ENCODE measurements around the gene CALD1.

CALD1 gene

DNA sequence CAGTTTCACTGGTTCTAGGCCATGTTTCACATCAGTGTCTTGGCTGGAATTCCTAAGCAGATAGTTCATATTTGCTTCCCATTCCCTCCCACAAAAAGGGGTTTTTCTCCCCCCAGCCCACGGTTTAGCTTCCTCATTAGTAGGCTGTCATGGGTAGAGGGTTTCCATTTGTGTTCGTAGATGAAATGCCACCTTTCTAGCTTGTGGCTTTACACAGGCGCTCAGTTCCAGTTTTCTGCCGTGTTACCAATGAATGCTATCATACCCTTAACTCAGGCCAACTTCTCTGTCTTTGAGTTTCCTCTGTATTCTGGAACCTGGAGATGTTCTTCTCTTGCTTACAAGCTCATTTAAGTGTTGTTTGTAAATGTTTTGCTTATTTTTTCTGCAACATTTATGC lies 26.8 kb downstream of the CALD1 start:
- TF ChIP-seq, protein P1, sequence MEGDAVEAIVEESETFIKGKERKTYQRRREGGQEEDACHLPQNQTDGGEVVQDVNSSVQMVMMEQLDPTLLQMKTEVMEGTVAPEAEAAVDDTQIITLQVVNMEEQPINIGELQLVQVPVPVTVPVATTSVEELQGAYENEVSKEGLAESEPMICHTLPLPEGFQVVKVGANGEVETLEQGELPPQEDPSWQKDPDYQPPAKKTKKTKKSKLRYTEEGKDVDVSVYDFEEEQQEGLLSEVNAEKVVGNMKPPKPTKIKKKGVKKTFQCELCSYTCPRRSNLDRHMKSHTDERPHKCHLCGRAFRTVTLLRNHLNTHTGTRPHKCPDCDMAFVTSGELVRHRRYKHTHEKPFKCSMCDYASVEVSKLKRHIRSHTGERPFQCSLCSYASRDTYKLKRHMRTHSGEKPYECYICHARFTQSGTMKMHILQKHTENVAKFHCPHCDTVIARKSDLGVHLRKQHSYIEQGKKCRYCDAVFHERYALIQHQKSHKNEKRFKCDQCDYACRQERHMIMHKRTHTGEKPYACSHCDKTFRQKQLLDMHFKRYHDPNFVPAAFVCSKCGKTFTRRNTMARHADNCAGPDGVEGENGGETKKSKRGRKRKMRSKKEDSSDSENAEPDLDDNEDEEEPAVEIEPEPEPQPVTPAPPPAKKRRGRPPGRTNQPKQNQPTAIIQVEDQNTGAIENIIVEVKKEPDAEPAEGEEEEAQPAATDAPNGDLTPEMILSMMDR (IDR thresholded peaks at IDR 0.05; ENCODE audit: borderline replicate concordance, control extremely low read depth, extremely low read depth, insufficient read depth, missing control alignments) = no peak
- DNase-seq (ENCODE audit: low spot score) = no peak
- in situ Hi-C loops (cut with MboI; ENCODE audit: low sequenced_read_pairs, unreplicated experiment) = no loop called here

DNA sequence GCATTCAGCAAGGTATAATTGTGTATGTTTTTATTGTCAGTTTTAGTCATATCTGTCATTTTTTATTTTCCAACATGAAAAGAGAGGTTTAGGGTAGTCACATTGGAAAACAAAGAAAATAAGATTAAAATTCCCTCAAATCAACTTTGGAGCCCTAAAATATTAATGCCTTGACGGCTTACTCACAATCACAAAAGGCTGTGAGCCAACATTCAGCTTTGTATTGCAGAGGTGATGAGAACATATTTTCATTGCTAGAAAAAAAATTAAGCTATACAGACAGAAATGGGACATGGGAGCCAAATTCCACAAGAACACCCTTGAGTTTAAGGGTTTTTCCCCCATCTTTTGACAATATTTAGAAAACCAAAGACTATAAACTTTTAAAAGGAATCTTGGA lies 30.2 kb downstream of the CALD1 start:
- in situ Hi-C loops (cut with MboI; ENCODE audit: low sequenced_read_pairs, unreplicated experiment) = no loop called here
- TF ChIP-seq, protein P1 (IDR thresholded peaks at IDR 0.05; ENCODE audit: borderline replicate concordance, control extremely low read depth, extremely low read depth, insufficient read depth, missing control alignments) = no peak
- no peak for DNase-seq (ENCODE audit: low spot score)

DNA sequence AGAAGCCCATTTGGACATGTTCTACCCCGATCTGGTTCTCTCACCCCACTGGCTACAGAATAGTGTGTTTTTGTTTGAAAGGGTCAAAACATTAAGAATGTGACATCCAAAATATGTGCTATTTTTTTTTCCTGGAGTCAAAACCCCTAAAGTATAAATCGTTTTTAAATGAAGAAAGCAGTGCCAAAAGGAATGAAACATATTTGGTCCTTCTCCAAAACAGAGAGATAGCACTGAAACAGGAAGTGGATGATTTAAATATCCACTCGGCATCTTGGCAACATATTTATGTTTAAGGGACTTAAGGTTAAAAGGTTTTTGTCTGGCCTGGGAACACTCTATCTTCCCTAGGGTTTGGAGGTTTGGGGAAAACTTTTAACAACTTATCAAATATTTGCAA lies 32.3 kb downstream of the CALD1 start:
- TF ChIP-seq, protein P1 (IDR thresholded peaks at IDR 0.05; ENCODE audit: borderline replicate concordance, control extremely low read depth, extremely low read depth, insufficient read depth, missing control alignments) = no peak
- no peak for DNase-seq (ENCODE audit: low spot score)
- in situ Hi-C loops (cut with MboI; ENCODE audit: low sequenced_read_pairs, unreplicated experiment) = no loop called here

DNA sequence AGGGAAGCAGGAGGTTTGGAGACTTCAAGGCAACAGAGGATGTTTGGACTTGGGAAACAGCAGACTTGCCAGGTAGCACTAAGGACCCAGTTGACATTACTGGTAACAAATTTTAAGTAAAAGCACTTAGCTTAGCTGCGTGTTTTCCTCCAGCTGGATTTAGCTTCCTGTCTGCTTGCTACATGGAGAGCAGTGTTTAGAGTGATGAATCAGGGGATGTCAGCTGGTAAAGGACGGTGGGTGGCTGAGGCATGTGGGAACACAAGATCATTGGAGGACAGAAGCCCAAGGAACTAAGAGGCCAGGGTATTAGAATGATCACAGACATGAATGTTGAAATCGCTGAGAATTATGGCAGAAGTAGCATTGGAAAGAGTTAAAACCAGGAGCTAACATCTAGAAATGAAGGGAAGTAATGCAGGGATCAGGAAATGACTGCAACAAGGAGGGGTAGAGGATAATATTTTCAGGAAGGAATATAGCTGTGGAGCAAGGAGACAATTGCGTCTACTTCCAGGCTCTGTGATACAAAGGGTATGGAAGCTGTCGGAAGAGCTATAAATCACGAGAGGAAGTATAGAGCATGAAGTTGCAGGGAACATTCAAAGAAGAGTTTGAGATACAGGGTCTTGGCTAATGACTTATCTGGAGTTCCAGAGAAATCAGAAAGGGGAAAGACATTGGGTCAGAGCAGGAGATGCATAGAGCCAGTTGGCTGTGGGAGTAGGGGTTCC lies 34.4 kb downstream of the CALD1 start:
- in situ Hi-C loops (cut with MboI; ENCODE audit: low sequenced_read_pairs, unreplicated experiment) = no loop called here

DNA sequence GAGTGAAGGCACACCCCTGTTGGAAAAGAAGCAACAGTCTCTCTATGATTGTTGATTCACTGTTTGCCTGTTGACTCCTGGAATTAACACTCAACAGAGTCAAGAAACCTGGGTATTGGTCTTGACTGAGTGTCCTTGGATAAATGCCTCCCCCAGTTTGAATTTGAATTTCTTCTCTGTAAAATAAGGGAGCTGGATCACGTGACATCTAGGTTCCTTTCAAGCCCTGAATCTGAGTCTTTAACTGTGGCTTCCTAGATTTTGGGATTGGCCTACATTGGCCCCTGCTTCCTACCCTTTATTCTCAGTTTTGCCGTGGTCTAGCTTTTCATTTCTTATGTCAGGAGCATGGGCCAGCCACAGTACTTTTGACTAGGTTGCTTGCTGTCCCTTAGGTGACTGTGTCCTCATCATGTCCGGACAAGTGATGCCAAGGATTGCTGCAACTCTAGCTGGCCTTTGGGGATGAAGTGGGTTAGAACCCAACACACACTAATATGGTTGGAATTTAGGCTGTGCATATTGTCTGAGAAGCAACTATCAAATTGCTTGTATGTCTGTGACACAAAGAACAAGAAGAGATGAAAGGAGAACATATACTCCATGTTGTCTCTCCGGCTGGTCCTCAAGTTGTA lies 35.4 kb downstream of the CALD1 start:
- DNase-seq (ENCODE audit: low spot score) = no peak
- in situ Hi-C loops (cut with MboI; ENCODE audit: low sequenced_read_pairs, unreplicated experiment) = no loop called here
- TF ChIP-seq, protein P1 (IDR thresholded peaks at IDR 0.05; ENCODE audit: borderline replicate concordance, control extremely low read depth, extremely low read depth, insufficient read depth, missing control alignments) = no peak

More for the DNA sequence above, 34.4 kb downstream of the CALD1 start:
- DNase-seq (ENCODE audit: low spot score) = no peak
- TF ChIP-seq, protein P1 (IDR thresholded peaks at IDR 0.05; ENCODE audit: borderline replicate concordance, control extremely low read depth, extremely low read depth, insufficient read depth, missing control alignments) = no peak

DNA sequence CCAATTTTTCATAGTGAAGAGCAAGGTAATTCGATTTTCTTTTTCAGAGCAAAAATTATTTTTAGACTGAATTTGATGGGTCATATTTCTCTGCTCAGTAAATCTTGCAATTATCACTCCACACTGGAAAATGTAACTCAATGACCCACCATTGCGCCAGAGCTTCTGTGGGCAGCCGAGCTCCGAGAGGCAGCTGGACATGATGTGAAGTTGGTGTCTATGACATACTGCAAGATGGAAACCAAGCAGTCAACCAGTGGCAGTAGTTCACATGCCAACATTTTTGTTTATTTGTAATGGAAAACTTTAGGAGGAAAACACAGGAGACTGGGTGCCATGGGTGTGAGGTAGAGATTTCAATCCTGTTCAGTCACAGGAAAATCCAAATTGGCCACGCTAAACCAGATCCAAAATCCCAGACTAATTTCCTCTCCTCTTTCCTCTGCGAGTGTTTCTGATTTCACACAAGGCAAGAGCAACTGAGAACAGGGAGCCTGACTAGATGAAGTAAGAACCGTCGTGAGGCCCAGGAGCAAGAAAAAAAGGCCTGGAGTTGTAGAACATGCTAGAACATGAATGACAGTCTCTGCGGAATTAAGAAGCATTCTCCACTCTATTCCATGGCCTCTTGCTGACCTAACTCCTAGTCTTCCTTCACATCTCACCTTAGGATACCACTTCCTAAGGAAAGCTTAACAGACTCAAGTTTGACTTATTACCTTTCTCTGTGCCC lies 39.3 kb downstream of the CALD1 start:
- TF ChIP-seq, protein P1 (IDR thresholded peaks at IDR 0.05; ENCODE audit: borderline replicate concordance, control extremely low read depth, extremely low read depth, insufficient read depth, missing control alignments) = no peak
- DNase-seq (ENCODE audit: low spot score) = no peak
- in situ Hi-C loops (cut with MboI; ENCODE audit: low sequenced_read_pairs, unreplicated experiment) = no loop called here

Measured in GM13976 (cell line).